HG02938 (cell line): ENCODE data around the gene LHFPL3.
A peak's percentile ranks its signal among the peaks of the same experiment; 100 is the strongest.

Source experiments
- ATAC-seq: cut with Tn5 transposase; IDR thresholded peaks from one replicate; pipeline ENCODE4 v1.9.1; 2021; ENCODE audit warnings: mild to moderate bottlenecking, moderate library complexity; ENCODE audit not compliant: unreplicated experiment

LHFPL3 gene

DNA sequence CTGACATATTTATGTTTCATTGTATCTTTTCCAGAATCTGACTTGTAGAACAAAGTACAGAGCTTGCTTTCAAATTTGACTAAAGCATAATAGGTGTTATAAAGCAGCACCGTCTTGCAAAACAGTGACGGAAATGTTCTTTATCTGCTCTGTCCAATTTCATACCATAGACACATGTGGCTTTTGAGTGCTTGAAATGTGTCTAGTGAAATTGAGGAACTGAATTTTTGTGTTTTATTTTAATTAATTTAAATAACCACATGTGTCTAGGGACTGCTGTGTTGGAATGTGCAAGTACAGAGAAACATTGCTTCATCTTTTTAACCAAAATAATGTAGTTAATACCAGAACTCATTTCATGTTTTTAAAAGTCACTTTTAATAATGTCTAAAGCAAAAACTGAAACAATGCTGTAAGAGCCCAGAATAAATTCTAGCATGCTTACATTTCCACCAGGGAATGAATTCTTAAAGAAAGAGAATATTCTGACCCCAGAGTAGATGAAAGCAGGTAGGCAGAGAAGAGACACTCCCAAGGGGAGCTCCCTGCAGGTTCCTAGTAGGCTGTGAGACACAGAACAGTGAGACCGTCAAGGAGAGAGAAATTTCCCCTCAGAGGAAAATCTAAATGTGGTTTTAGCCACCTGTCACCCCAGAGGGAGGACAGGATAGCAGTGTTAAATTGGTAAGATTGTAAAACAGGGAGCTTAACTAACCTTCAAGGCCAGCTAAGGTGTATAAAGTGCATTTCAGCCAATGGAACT, 510.3 kb downstream of the LHFPL3 start:
- ATAC-seq, result no peak

DNA sequence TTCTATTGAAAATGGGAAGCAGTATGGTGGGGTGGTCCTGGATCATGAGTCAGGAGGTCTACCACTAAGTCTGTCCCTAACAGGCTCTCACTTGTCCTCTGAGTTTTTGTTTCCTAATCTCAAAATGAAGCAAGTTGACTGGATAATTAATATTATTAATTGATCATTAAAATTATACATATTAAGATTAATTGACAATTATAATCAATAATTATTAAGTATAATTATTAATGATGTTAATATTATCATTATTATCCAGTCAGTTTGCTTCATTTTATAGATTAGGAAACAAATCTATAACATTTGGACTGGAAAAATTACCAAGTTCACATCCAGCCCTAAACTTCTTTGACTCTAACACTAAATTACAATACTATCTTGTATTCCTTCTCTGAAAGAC, 511.4 kb downstream of the LHFPL3 start:
- ATAC-seq, result no peak

DNA sequence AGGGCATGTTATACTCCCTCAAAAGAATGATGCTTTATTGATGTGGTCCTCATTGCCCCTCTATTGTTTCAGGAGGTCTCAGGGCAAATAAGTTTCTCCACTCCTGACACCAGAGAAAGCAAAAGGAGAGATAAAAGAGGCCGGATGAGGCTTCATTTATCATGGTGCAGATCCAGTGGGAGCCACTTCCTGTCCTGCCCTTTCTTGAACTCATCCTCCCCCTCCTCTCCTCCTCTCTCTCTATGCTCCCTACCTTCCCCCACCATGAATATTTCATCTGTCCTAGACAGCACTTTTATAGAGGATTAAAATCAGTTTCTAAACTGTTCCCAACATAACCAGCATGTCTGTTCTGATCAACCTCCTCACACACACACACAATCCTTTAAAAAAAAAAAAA, 513.4 kb downstream of the LHFPL3 start:
- no peak for ATAC-seq

DNA sequence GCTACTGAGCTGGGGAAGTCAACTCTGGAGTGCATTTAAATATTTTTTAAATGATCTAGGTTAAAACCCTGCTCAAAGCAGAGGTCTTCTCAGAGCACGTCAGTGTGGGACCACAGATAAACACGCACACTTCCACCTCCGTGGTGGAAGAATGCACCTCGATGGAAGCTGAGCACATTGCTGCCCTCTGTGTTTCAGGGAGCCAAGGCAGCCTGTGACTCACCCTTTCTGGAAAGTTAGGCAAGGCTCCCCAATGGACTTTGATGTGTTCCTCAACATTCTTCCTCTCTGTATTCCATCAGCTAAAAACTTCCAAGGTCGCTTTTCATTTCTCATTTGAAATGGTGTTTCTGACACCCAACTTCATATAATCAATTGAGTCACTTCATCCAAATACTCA, 514.8 kb downstream of the LHFPL3 start:
- ATAC-seq, result no peak

DNA sequence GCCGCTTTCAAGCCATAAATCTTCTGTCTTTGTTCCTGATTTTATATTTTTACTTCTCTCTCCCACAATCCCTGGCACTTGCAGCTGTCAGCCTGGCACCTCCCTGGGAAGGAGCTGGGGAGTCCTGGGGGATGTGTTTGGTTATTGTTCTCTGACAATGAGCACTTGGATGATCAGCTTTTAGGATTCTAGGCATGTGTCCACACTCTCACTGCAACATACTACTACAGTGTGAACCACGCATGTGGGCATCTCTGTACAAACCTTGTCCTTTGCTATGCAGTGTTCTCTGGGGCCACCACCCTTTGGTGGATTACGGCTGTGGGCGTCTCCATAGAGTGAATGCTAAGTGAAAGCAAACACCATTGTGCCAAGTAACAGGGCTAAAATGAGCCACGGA, 517.2 kb downstream of the LHFPL3 start:
- ATAC-seq, result no peak

DNA sequence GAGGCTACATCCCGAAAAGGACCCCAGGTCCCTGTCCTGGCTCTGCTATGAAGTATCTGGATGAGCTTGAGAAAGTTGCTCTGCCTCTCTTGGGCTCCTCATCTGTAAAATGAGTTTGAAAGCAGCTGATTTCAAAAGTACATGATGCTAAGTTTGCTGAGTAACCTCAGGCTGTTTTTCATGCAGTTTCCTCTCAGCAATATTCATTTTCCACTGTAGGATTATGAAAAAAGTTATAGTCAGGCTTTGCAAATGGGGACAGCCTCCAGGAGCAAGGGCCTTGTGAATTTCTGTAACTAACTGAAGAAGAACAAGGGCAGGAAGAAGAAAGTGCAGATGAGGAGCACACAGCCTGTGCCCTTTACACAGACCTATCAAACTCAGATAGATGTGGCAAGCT, 518.3 kb downstream of the LHFPL3 start:
- ATAC-seq, result no peak

DNA sequence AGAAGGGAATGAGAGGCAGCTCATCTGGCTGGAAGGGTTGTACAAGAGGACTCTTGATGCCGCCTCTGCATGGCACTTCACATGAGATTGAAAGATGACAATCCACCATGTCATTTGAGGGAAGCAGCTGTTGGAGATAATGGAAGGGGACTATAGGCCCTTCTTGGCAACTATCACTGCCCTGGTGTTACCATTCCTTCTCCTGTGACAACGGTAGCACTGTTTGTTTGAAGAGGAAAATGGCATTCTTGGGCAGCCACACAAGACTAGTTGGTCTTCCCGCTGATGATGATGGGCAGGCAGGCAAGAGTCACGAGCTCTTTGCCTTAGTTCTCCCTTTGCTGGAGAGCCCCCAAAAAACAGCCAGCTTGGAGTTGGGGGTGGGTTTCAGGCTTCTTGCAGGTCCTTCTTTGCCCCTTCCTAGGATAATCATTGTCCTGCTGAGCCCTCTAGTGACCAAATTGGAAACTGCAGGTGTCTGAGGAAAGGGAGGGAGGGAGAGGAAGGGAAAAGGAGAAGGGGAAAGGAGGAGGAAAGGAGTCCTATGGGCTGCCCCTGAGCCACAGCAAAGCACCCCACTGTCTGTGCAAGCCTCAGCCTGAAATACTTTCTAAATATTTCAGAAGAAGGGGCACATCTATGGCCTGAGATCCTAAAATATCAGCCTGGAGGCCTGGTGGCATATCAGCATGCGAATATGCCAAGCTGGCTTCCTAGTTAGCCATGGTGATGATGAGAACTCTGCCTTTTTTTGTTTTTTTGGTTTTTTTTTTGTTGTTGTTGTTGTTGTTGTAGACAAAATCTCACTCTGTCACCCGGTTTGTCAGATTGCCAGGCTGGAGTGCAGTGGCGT, 520.0 kb downstream of the LHFPL3 start:
- peak; percentile 55 for ATAC-seq

DNA sequence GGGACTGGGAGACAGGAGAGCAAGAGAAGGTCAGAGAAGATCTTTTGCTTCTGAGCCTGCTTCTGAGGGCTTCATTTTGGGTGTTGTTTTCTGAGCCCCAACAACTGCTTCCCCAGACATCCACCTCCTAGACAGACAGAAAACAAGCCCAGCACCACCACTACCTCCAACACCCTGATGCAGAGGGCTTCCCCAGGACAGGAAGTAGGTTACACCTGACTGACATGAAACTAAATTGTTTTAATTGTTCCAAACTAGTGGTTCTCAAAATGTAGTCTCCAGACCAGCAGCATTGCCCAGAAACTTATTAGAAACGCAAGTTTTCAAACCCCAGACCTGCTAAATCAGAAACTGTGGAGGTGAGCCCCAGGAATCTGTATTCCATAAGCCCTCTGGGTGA, 522.0 kb downstream of the LHFPL3 start:
- no peak for ATAC-seq

DNA sequence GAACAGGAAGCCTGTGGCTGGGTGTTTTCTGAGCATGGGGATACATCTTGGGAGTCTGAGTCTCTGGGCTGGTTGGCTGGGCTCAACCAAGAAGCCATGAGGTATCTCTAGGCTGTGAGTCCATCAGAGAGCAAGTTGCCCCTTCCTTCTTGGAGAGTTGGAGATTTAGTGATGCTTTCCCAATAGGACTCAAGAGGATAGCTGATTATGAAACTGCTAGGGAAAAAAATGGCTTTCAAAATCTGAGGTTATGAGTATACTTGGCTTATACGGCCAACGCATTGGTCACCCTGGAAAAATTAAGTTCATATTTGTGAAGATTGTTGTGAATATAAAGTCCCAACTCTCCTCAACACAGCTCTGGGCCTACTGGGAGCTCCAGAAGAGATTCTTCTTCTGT, 522.9 kb downstream of the LHFPL3 start:
- no peak for ATAC-seq

DNA sequence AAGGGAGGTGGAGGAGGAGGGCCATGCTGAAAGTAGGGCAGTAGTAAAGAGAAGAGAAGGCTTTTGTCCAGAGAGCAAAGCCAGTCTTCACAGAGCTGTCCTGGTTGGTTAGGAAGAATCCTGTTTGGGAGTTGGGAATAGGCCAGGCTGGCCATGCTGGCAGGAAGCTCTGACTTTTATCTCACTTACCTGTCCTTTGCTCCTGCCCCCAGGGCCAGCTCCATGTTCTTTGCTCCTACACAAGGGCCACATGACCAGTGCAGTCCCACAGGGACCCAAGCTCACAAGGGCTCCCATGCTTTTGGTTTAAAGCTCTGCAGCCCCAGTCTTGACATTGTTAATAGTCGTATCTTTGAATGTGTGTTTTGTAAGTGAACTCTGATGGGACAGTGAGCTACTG, 524.0 kb downstream of the LHFPL3 start:
- ATAC-seq, result no peak

DNA sequence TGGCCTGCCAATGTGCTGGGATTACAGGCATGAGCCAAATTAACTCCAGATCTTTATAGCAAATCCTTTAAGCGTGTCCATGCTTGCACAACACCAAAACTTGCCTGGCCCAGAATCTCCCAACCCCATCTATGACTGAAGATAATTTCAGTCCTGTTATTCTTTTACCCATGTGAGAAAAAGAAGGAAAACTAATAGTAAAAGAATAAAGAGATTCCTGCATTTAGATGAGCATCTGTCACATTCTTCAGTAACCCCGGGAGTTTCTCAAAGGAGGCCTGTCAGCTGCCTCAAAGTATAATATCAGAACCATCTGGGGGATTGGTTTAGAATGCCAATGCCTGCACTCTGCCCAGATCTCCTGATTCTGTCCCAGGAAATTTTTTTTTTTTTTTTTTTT, 527.5 kb downstream of the LHFPL3 start:
- ATAC-seq, result no peak

DNA sequence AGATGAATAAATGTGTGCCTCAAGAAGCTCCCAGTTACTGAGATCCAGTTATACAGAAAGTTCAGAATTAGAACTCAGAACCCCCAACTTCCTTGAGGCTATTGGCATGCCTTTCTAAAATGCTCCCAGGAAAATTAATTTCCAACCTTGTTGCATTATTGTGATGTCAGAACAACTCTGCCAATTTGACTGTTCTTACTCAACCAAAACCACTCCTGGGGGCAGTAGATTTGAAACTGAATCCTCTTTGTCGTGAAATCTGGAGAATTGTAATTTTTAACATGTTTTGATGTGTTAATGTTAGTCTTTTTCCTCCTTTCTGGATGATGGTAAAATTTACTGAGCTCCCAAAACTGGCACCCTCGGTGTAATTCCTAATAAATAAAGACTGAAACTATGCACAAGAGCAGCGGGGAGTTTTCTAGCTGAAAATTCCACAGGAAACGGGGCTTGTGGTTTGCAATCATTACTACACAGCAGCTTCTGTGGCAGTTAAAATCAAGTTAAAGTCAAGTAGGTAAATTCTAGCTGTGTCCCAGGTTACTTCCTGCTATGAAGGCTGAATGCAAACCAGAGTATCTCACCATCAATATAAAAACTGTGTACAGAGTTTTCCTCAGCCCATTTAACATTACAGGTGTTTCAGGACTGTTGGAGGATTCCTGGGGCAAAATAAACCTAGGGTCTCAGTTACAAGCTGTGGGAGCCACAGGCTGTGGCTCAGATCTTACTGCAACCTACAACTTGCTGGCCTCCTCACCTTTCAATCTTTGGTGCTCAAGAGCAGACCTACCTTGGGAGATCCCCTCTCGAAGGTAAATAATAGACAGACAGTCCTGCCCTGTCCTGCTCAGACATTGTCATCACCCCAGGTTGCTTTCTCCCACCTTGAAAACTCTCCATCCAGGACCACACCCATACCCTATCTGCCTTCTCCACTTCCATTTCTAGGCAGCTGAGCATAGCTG, 529.3 kb downstream of the LHFPL3 start:
- ATAC-seq, result peak; percentile 60

DNA sequence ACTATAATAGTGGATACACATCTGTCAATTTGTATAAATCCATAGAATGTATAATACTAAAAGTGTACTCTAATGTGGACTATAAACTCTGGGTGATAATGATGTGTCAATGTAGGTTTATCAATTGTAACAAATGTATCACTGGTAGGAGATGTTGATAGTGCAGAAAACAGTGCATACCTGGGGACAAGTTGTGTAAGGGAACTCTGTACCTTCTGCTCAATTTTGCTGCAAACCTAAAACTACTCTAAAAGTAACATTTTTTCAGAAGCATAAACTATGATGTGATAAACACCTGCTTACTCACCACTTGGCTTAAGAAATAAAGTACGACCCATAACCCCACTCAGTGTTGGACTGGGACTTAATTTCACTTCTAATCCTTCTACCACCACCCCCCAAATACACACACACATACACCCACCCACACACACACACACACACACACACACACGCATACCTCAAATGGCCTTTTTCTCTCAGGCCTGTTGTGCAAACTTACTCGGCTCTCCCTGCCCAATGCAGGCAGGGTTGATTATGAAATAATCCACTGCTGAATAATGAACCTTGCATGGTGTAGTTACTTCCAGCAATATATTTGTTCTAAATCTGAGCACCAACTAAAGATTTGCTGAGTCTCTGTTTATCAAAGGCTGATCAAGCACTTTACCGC, 531.5 kb downstream of the LHFPL3 start:
- ATAC-seq, result no peak

DNA sequence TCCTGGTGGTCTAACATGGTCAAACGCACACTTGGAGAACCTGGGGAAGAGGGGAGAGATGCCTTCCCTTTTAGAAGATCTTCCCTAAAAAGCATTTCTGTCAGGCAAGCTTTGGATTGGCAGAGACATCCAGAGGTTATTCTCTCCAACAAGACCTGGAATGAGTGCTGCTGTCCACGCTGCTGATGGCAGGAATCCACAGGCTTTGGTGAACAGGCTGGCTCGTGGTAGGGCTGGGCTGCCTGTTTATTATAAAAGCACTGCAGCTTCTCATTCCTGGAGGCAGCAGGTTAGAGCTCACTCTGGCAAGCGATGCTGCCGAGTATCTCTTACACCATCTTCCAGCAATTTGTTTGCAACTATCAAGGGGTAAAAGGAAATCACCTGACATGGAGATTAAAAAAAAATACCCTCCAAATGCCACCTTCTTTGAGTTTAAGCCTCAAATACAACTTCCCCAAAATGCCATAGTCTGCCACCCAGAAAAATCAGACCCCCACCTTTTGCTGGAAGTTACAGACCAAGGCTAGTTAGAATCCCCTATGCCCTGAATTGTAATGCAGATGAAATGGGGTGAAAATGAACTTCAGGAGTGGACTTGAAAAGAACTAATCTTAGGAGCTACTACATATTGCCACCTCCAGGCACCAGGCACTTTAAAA, 533.5 kb downstream of the LHFPL3 start:
- ATAC-seq, result no peak

DNA sequence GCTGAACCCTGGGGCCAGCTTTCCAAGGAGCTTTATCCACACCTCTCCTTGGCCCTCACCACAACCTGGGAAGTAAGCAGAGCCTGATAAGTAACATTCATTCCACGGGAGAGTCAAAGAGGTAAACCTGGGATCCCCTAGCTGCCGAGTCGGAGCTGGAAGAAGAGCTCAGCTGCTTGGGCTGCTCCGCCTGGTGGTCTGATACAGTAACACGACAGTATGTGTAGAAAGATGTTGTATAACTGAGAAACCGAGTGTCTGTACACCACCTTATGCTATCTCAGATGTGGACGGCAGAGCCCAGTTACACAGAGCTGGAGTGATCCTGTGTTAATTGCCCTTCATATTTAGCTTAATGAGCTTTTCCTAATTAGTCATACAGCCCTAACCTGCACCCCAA, 534.3 kb downstream of the LHFPL3 start:
- no peak for ATAC-seq

DNA sequence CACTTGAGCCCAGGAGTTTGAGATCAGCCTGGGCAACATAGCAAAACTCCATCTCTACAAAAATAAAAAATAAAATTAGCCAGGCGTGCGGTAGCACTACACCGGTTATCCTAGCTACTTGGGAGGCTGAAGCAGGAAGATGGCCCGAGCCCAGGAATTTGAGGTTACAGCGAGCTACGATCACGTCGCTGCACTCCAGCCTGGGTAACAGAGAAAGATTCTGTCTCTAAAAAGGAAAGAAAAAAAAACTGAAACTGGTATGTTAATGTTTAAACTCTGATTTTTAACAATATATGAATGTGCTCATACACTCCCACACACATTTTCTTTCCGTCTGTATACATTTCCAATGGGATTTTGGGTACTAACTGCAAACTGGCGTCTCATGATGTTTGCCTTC, 545.0 kb downstream of the LHFPL3 start:
- no peak for ATAC-seq

DNA sequence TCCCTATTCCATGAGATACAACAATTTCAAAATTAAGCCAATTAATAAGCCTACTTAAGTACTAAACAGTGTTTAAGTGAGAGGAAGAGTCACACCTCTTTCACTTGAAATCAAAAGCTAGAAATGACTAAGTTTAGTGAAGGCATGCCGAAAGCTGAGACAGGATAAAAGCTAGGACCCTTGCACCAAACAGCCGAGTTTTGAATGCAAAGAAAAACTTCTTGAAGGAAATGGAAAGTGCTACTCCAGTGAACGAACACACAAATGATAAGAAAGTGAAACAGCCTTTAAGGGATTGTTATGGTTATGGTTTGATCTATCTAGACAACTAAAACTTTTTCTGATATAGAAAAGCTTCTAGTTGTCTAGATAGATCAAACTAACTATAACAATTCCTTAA, 550.2 kb downstream of the LHFPL3 start:
- ATAC-seq, result peak; percentile 93

DNA sequence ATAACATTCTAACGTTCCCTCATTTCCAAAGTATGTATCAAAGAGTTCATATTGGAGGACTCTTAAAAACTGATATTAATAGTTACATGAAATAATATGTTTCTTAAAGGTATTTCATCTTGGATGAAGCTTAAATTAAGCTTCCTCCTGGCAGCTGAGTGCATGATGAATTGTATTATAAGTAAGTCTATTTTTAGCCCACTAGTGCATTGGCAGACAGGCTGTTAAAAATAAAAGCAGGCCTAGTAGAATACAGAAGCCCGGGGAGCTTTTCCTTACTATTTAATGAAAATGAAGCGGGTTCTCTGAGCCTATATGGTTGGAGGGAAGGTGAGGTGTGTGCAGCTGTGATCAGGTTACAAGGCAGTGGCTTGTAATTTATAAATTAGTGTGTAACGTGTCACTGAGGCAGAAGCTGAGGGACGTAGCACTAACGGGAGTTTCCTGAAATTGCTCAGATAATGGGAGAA, 554.9 kb downstream of the LHFPL3 start:
- no peak for ATAC-seq

DNA sequence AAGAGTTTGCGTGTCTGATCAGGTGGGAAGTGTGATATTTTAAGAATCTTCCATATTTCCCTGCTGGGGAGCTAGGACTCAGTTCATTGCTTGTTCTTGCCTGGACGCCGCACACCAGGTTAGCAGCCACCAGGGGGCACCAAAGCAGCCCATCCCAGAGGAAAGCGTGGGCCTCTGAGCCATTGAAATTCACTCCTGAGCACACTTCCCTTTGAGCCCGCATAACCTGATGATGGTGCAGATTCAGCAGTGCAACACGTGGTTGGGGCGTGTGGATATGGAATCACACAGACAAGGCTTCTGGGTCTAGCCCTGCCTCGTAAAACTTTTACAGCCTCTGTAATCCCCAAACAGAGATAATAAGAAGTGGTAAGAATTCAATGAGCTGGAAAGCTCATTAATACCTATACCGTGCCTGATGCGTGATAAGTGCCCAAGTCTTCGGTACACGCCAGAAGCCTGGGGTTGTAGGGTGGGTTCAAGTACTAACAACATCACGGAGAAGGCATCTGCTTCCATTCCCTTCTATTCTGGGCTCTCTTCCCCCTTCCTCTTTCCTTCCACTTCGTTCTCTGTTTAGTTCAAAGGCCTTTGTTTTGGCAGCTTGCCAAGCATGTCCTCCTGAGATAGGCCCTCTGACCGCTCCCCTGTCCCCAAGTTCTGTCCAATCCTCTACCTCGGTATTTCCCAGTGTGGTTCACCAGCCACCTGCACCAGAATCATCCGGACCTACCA, 555.5 kb downstream of the LHFPL3 start:
- ATAC-seq, result peak; percentile 75
